Mesenchymal stem cell (in vitro differentiated cells and primary cell): ENCODE data around the gene MROH2A.

Experiments
- DNase-seq: peaks from one replicate; pipeline ENCODE4 v3.0.0-alpha.2; 2013
- H2AFZ ChIP-seq: one replicate; pipeline ENCODE4 v1.6.1; 2013; ENCODE audit warnings: low read depth, mild to moderate bottlenecking, control low read depth, inconsistent platforms, low read length, moderate library complexity
- H2AK5ac ChIP-seq: 2 replicates; pipeline ENCODE4 v1.6.1; 2013; ENCODE audit warnings: low read length, moderate library complexity, mild to moderate bottlenecking, inconsistent platforms; ENCODE audit not compliant: severe bottlenecking
- H2BK120ac ChIP-seq: one replicate; pipeline ENCODE4 v1.6.1; 2013; ENCODE audit warnings: low read depth, mild to moderate bottlenecking, inconsistent platforms, low read length, moderate library complexity
- H2BK12ac ChIP-seq, 2 experiments: one replicate each; pipeline ENCODE4 v1.6.1; 2013; ENCODE audit warnings: inconsistent platforms in 2 of 2, low read length in 2 of 2, mild to moderate bottlenecking in 2 of 2, moderate library complexity in 2 of 2, control low read depth in 1 of 2
- H2BK15ac ChIP-seq: one replicate; pipeline ENCODE4 v1.6.1; 2013; ENCODE audit warnings: mild to moderate bottlenecking, low read depth, inconsistent platforms; ENCODE audit not compliant: poor library complexity, severe bottlenecking
- H2BK5ac ChIP-seq: 2 replicates; pipeline ENCODE4 v1.6.1; 2013; ENCODE audit warnings: low read depth, mild to moderate bottlenecking, low read length, control low read depth, inconsistent platforms; ENCODE audit not compliant: poor library complexity, severe bottlenecking
- H3K14ac ChIP-seq, 2 experiments: one replicate each; pipeline ENCODE4 v1.6.1; 2013; ENCODE audit warnings: inconsistent platforms in 2 of 2, low read length in 2 of 2, control low read depth in 1 of 2, mild to moderate bottlenecking in 1 of 2, moderate library complexity in 1 of 2
- H3K18ac ChIP-seq, 2 experiments: one replicate each; pipeline ENCODE4 v1.6.1; 2013; ENCODE audit warnings: inconsistent platforms in 2 of 2, low read length in 2 of 2, control low read depth in 1 of 2, low read depth in 1 of 2, mild to moderate bottlenecking in 1 of 2
- H3K23ac ChIP-seq, 2 experiments: one replicate each; pipeline ENCODE4 v1.6.1; 2013; ENCODE audit warnings: inconsistent platforms in 2 of 2, low read length in 2 of 2, mild to moderate bottlenecking in 2 of 2, moderate library complexity in 2 of 2, control low read depth in 1 of 2
- H3K27ac ChIP-seq: 2 replicates; pipeline ENCODE4 v1.5.1; 2013; ENCODE audit warnings: mild to moderate bottlenecking, moderate library complexity, low read length, control low read depth, inconsistent platforms; ENCODE audit not compliant: poor library complexity, severe bottlenecking
- H3K27me3 ChIP-seq, 2 experiments: 2 replicates each; pipeline versions ENCODE4 v1.6.1 to v1.7.0; 2013; ENCODE audit warnings: low read length in 2 of 2, mild to moderate bottlenecking in 2 of 2, moderate library complexity in 2 of 2, control low read depth in 1 of 2, inconsistent platforms in 1 of 2; ENCODE audit not compliant: control insufficient read depth in 1 of 2, insufficient read depth in 1 of 2
- H3K36me3 ChIP-seq, 2 experiments: 2 replicates each; pipeline versions ENCODE4 v1.6.1 to v1.7.0; 2013; ENCODE audit warnings: low read length in 2 of 2, control low read depth in 1 of 2, inconsistent platforms in 1 of 2, low read depth in 1 of 2, mild to moderate bottlenecking in 1 of 2; ENCODE audit not compliant: insufficient read depth in 2 of 2, control insufficient read depth in 1 of 2
- H3K4ac ChIP-seq, 2 experiments: one replicate each; pipeline ENCODE4 v1.6.1; 2013; ENCODE audit warnings: inconsistent platforms in 2 of 2, low read length in 2 of 2, mild to moderate bottlenecking in 2 of 2, moderate library complexity in 2 of 2, control low read depth in 1 of 2, low read depth in 1 of 2
- H3K4me1 ChIP-seq: 2 replicates; pipeline ENCODE4 v1.6.1; 2013; ENCODE audit warnings: low read depth, low read length, control low read depth; ENCODE audit not compliant: control insufficient read depth, insufficient read depth
- H3K4me2 ChIP-seq: 2 replicates; pipeline ENCODE4 v1.6.1; 2013; ENCODE audit warnings: low read length, mild to moderate bottlenecking, inconsistent platforms; ENCODE audit not compliant: poor library complexity, severe bottlenecking
- H3K4me3 ChIP-seq, 2 experiments: 2 replicates each; pipeline versions ENCODE4 v1.5.1 to v1.7.0; 2013; ENCODE audit warnings: low read length in 2 of 2, mild to moderate bottlenecking in 2 of 2, control low read depth in 1 of 2, low read depth in 1 of 2; ENCODE audit not compliant: insufficient read depth in 1 of 2
- H3K79me1 ChIP-seq: replicated peaks from 2 replicates; pipeline ENCODE4 v1.6.1; 2013; ENCODE audit warnings: mild to moderate bottlenecking, control low read depth, low read length, inconsistent platforms; ENCODE audit not compliant: poor library complexity, severe bottlenecking
- H3K9ac ChIP-seq: 2 replicates; pipeline ENCODE4 v1.7.0; 2013; ENCODE audit warnings: mild to moderate bottlenecking, low read length, moderate library complexity
- H3K9me3 ChIP-seq: 2 replicates; pipeline ENCODE4 v1.7.0; 2013; ENCODE audit warnings: mild to moderate bottlenecking, low read length; ENCODE audit not compliant: control insufficient read depth
- H4K8ac ChIP-seq: one replicate; pipeline ENCODE4 v1.6.1; 2013; ENCODE audit warnings: inconsistent platforms, mild to moderate bottlenecking, low read length, moderate library complexity
- H4K91ac ChIP-seq: one replicate; pipeline ENCODE4 v1.6.1; 2013; ENCODE audit warnings: mild to moderate bottlenecking, low read length, inconsistent platforms
- WGBS: methylation state at CpG from one replicate; pipeline ENCODE4 v1.1.7; 2013; ENCODE audit warnings: mixed read lengths; 5-methylcytosine and 5-hydroxymethylcytosine counted together

The MROH2A gene

DNA sequence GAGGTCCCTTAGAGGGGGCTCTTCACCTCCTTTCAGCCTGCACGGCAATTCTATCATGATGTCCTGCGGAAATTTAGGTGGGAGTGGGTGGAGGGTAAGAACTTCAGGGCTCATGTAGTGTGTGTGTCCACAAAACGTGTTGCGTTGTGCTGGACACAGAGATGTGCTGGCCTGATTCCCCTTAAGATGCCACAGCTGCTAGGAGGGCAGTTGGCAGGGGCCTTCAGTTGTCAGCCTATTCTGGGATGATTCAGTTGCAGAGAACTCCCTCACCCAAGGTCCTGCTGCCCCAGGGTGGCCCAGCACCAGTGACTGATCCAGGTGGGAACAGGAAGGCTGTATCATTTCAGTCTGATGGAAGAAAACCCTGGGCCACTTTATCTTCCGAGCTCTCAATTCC is 77.2 kb downstream of the MROH2A start:
- H3K9ac ChIP-seq, result peak overlapping the region; percentile 91
- no peak overlapping the region for H3K23ac ChIP-seq
- peaks cover 7% of the 10 kb centered on the region for H3K4me1 ChIP-seq
- H2BK15ac ChIP-seq, result no peak overlapping the region
- peaks cover 8% of the 10 kb centered on the region for H3K79me1 ChIP-seq
- no peak overlapping the region for H2BK120ac ChIP-seq
- WGBS, result 94% methylated on average over 5 of the region's 5 CpGs
- no peak overlapping the region for H3K14ac ChIP-seq
- no peak overlapping the region for H4K91ac ChIP-seq
- H2BK12ac ChIP-seq, result no peak overlapping the region
- no peaks in the 10 kb centered on the region for H3K9me3 ChIP-seq
- no peak overlapping the region for H2AFZ ChIP-seq
- H3K18ac ChIP-seq, result no peak overlapping the region
- H3K36me3 ChIP-seq, result no peaks in the 10 kb centered on the region
- no peak overlapping the region for H2AK5ac ChIP-seq
- no peak overlapping the region for H2BK5ac ChIP-seq
- H3K27ac ChIP-seq, result no peak overlapping the region
- H3K4me2 ChIP-seq, result no peak overlapping the region
- H4K8ac ChIP-seq, result peak overlapping the region; percentile 76
- no peaks in the 10 kb centered on the region for H3K27me3 ChIP-seq
- no peak overlapping the region for H3K4ac ChIP-seq
- peak overlapping the region in 1 of 2 experiments; percentile 94 for H3K4me3 ChIP-seq
- no peak for DNase-seq

DNA sequence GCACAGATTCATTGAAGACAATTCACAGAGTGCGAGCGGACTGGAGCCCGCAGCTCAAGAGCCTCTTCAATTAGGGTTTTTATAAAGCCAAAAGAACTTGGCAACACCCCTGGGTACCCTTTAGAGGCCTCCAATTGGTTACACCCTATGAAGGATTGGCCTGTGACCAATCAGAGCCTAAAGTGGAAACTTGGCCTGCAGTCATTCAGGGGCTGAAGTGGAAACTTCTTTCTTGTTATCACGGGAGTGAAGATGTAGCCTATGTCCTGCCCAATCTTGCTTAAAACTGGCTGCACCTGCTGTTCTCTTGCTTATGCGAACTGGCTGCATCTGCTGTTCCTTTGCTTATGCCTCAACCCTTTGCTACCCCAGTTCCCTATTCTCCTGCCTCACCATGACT is 78.1 kb downstream of the MROH2A start:
- Histone ChIP-seq H2AK5ac (no peak overlapping the region), H3K9me3 (no peaks in the 10 kb centered on the region), H3K79me1 (peaks cover 3% of the 10 kb centered on the region), H3K4me1 (peaks cover 4% of the 10 kb centered on the region), H3K4me3 (no peak overlapping the region), H2BK15ac (no peak overlapping the region), H3K27me3 (no peaks in the 10 kb centered on the region), H2BK12ac (no peak overlapping the region), H3K18ac (no peak overlapping the region), H3K4me2 (no peak overlapping the region), H2AFZ (no peak overlapping the region), H2BK5ac (no peak overlapping the region), H3K36me3 (no peaks in the 10 kb centered on the region), H2BK120ac (no peak overlapping the region), H4K8ac (no peak overlapping the region), H3K23ac (no peak overlapping the region), H4K91ac (no peak overlapping the region), H3K4ac (no peak overlapping the region), H3K9ac (no peak overlapping the region), H3K14ac (no peak overlapping the region), H3K27ac (no peak overlapping the region)
- no peak for DNase-seq
- WGBS, result 99% methylated on average over 5 of the region's 5 CpGs

DNA sequence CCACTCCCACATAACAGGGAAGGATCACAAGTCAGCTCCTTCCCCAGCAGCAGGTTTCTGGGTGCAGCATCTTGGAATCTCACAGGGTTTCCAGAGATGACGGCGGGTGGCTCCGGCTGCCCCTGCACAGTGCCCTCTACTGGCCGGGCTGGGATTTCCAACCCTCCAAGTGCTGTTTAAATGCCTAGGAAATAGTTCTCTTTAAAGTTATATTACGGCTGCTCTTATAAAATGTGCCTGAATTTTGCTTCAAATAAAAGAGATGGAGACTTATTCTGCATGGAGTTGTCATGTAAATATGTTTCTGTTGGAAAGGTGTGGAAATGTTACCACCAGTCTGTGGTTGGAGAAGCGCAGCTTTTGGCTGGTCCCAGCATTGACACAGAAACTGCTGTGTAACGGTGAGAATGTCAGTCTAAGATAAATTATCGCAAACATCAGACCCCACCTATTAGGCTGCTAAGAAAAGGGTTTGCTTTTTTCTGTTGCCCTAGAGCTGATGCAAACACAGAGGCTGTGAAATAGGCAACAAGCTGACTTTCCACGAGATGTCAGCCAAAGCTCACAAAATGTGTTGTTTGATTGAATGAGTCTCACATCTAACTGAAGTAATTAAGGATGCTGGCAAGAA is 79.5 kb downstream of the MROH2A start:
- peak; percentile 18 for DNase-seq
- peaks cover 3% of the 10 kb centered on the region for H3K79me1 ChIP-seq
- no peaks in the 10 kb centered on the region for H3K27me3 ChIP-seq
- H3K4ac ChIP-seq, result no peak overlapping the region
- no peak overlapping the region for H4K8ac ChIP-seq
- H3K9ac ChIP-seq, result no peak overlapping the region
- no peak overlapping the region for H2BK5ac ChIP-seq
- WGBS, result 50% methylated on average over 9 of the region's 9 CpGs
- H4K91ac ChIP-seq, result no peak overlapping the region
- no peak overlapping the region for H3K23ac ChIP-seq
- H3K14ac ChIP-seq, result no peak overlapping the region
- H3K4me3 ChIP-seq, result no peak overlapping the region
- H3K4me1 ChIP-seq, result peaks cover 4% of the 10 kb centered on the region
- H2BK12ac ChIP-seq, result no peak overlapping the region
- H3K36me3 ChIP-seq, result no peaks in the 10 kb centered on the region
- H2BK15ac ChIP-seq, result no peak overlapping the region
- H3K27ac ChIP-seq, result no peak overlapping the region
- H2AFZ ChIP-seq, result no peak overlapping the region
- no peaks in the 10 kb centered on the region for H3K9me3 ChIP-seq
- H3K4me2 ChIP-seq, result no peak overlapping the region
- H2AK5ac ChIP-seq, result no peak overlapping the region
- H3K18ac ChIP-seq, result no peak overlapping the region
- H2BK120ac ChIP-seq, result no peak overlapping the region

DNA sequence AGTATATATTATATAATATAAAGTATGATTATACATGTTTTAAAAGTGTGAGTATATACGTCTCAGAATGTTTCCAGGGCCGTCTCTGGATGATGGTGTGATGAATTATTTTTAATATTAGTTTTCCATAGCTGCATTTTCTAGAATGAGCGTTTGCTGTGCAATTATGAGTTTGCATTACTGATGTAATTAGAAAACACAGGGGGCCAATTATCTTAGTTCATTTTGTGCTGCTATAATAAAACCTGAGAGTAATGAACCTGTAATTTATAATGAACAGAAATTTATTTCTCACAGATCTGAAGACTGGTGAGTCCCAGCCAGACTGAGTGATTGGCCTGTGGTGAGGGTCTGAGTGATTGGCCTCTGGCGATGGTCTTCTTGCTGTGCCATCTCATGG is 80.2 kb downstream of the MROH2A start:
- Histone ChIP-seq H3K4me1 (peaks cover 4% of the 10 kb centered on the region), H3K18ac (no peak overlapping the region), H3K27ac (no peak overlapping the region), H3K14ac (no peak overlapping the region), H4K8ac (no peak overlapping the region), H2BK12ac (no peak overlapping the region), H4K91ac (no peak overlapping the region), H2BK120ac (no peak overlapping the region), H3K79me1 (peaks cover 3% of the 10 kb centered on the region), H3K4me2 (no peak overlapping the region), H2AFZ (no peak overlapping the region), H3K4me3 (no peak overlapping the region), H3K27me3 (no peaks in the 10 kb centered on the region), H3K36me3 (no peaks in the 10 kb centered on the region), H3K9me3 (no peaks in the 10 kb centered on the region), H2BK5ac (no peak overlapping the region), H3K9ac (no peak overlapping the region), H3K4ac (no peak overlapping the region), H2AK5ac (no peak overlapping the region), H3K23ac (no peak overlapping the region), H2BK15ac (no peak overlapping the region)
- DNase-seq, result no peak
- WGBS, result 88% methylated on average over 4 of the region's 4 CpGs
